HG03139 (cell line): Measurements from ENCODE around the gene CDCA7L.
"Not testable (repeated sequence)": the region's sequence is repeated elsewhere in the genome, so short reads cannot be mapped to it uniquely, and the experiment has no call there.

Experiments used
- ATAC-seq: cut with Tn5 transposase; IDR thresholded peaks from one replicate; pipeline ENCODE4 v1.9.1; 2021; ENCODE audit not compliant: unreplicated experiment

Gene CDCA7L

DNA sequence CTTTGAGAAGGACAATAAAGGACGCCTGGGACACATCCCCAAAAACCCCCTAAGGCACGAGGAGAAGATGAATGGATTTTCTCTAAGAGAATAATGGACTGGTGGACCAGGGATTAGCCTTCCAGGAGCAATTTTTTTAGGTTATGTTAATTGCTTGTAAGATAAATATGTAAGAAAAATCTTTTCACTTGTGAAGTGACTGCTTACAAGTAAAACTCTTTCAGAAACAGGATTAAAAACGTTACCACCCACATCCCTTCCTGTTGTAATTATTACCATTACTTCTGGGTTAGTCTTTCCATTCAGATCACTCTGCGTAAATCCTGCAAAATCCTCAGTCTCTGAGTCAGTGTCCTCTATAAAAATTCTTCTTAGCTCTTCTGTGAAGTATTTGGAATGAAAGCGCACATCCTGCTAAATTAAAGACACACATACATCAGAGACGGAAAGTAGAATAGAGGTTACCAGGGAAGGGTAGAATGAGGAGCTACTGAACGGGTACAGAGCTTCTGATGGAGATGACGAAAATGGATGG is 34.3 kb downstream of the CDCA7L start:
- no peak for ATAC-seq

DNA sequence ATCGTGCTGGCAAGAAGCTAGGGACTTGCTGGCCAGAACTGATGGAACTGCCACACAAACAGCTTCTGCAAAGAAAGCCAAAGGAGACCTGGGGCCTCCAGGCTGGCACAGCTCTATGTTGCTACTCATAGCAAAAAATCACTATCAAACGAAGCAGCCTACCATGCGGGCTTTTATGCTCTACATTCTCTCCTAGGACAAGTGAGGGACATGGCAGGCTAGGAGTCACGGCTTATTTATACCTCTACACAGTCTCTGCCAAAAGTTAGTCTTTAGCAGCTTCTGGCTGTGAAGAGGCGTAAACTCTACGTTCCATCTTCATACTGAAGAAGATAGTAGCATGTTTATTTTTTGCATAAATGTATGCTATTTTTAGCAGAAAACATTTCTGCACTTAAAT is 35.4 kb downstream of the CDCA7L start:
- no peak for ATAC-seq

DNA sequence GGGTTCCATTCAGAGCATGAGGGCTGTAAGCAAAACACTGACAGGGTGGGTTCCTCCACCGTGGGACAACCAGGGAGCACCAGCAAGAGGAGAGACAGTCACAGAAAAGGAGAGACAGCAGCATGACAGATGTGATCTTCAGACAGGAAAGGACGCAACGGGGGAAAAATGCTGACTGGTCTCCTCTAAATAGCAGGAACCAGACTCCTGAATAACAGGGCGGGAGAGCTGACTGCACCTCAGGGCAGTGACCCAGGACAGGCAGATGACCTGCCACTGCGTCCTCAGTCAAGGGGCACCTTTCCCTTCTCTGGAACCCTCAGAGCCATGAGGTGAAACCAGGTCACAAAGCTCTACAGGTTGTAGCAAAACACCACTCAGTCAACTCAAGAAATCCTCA is 37.0 kb downstream of the CDCA7L start:
- ATAC-seq = no peak

DNA sequence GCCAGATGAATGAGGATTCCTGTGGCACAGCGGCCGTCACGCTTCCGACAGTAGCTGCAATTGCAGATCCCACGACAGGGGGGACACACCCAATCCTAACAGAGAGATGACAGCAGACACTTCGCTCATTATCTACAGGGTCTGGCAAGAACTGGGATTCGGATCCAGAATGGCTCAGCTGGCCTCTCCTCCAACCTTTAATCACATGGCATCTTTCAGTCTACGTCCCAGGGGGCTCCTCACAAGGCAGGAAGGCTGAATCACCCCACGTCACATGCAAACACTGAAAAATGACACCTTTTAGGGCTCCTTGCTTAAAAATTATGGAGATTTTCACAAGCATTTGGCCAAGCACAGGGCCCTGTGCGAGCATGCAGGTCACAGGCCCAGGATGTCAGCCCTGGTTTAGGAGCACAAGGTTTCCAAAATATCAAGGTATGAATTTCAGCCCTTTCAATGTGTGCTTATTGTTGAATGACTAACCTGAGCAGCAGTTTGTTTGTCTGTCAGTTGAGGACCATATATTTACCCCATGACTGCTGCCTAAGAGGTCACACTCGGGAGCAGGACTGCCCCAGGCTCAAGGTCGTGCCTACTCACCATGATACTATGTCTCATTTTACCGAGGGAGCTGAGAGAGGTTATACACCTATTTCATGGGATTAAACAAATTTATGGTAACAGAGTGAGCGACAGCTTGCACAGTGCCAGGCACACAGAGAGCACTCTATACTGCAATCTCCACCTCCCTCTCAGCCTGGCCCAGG is 42.5 kb downstream of the CDCA7L start:
- ATAC-seq = no peak

DNA sequence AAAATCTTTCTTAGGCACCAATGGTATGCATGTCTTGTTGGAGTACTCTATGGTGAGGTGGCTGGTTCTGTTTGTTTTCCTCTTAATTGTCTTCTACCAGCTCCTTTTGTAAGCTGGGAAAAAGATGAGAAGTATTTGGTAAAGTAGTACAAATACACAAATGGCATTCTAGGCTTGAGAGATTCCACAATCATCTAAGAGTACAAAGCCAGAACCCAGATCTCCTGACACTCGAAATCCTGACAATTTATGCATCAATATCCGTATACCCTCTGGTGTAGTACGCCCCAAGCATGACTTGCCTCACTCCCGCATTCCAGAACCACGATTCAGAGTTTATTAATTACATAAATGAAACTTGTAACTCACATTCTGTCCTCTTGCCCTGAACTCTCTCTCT is 43.5 kb downstream of the CDCA7L start:
- no peak for ATAC-seq

DNA sequence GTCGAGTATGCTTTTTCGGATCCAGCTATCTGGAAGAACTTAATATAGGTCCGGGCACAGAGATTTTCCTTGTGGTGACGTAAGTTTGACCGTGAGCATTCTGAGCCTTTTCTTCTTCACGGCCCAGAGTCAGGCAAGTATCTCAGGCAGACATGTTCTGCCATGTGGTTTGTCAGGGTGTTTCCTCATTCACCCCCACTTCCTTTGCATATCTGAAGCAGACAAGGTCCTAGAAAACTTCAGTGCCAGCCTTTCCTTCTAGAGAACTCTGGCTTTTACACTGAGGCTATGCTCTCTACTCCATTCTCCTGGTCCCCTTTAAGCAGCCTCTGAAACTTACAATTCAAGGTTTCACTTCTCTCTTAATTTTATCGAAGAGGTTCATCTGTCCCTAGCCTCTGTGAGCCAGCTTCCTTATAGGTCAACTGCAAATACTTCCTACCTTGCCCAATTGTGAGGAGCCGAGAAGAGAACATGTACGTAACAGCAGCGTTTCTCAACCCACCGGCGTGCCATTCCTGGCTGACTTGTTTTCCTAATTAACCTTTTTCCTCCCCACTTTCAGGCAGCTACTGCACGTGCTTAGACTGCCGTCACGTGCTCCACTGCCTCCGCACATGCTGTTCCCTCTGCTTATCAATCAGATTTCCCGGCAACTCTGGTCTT is 47.3 kb downstream of the CDCA7L start:
- ATAC-seq = peak; percentile 95

DNA sequence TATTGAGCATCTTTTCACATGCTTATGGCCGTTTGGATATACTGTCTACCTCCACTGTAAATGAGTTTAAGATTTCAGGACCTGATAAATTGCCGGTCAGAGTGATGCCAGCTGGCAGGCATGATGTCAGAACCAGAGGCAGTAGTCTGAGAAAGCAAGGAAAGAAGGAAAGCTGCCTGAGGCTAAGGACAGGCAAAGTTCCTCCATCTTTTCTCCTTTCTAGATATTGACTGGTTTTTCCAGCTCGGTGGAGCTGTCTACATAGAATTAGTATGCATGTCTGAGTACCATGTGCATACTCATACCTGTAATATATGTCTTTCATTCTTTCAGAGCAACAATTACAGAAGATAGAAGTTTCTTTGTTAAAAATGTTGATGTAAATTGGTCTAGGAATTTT is 52.3 kb downstream of the CDCA7L start:
- no peak for ATAC-seq

DNA sequence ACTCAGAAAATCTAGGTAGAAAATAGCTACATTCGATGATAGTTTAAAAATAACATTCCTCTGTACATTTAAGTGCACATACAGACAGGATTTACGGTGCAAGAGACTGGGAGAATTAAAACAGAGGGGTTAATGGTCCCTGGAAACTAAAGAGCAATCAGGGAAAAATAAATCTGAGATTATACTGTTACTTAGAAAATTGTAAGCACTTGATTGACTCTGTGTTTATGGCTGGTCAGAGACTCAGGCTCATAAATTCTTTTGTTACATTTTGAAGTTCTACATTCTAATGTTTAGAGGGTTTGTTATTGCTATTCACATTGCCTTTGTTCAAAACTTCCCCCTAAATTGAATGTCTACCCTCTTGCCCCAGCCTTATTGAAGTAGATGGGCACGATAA is 54.4 kb downstream of the CDCA7L start:
- ATAC-seq = no peak

DNA sequence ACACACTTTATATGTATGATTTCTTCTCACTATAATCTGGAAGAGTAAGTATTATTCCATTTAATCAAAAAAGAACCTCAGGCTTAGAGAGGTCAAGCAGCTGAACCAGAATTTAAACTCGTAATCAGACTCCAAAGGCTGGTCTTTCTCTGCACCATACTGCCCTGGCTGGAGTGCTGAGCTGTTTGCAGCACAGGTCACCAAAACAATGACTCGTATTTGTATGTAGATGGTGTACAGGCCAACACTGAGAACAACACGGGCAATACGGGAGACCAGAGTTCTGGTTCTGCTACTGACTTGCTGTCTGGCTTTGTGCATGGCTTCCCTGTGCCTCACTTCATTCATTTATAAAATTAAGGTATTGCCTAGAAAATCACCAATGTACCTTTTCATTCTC is 57.9 kb downstream of the CDCA7L start:
- ATAC-seq = no peak

DNA sequence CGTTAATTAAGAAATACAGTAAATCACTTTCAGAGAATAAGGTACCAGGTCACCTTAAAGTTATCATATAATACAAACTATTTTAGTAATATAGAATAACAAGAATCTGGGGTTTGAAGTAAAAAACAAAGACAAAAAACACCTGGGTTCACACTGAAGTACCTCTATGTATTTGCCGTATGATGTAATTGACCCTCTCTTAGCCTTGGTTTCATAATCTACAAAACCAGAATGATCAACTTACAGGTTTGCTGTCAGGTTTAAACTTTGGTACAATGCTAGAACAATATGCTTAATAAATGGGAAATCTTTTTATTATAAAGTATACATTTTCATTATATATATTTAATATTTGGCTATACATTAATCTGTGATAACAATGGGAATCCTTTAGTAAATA is 58.3 kb downstream of the CDCA7L start:
- no peak for ATAC-seq

DNA sequence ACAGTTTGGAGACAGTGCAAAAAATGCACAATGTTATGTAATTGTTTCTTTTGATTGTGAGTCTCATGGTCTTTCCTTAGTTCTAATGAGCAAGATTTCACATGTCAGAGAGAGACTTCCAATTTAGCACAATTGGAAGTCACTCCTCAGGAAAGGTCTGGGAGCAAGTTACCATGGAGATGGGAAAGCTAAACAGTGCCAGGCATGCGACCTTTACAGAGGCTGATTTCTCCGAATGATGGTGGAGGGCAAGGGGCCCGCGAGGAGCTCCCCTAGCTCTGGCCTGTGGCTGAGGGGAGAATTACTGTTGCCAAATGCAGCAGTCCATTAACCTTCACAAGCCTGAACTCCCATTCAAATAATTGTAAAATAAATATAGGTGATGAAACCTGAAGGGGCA is 59.3 kb downstream of the CDCA7L start:
- ATAC-seq = no peak

DNA sequence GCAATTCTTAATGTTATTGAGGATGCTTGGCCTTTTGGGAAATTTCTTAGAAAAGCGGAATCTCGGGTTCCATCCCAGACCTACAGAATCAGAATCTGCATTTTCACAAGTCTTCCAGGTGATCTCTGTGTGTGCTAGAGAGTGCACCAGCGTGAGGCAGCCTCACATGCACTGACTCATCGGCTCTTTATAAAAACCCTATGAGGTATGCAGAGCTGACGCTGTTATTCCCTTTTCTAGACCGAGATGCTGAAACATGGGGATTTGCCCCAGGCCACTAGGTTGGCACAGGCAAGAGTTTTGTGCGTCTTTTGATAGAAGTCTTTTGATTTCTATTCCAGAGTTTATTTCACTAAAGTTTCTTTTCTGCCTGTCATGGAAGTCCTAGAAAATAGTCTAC is 61.2 kb downstream of the CDCA7L start:
- no peak for ATAC-seq

DNA sequence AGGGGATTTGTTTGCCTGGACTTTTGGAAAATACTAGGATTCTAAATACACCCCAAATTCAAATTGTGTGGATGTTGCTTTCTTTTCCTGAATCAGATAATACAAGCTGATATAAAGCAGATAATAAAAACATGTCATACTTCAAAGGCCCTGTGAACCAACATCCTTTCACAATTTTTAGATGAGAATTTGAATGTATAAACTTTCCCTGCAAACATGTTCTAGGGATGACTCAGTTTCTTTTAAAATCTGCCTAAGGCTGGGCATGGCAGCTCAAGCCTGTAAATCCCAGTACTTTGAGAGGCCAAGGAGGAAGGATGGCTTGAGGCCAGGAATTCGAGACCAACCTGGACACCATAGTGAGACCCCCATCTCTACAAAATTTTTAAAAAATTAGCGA is 62.2 kb downstream of the CDCA7L start:
- ATAC-seq = not testable (repeated sequence)

DNA sequence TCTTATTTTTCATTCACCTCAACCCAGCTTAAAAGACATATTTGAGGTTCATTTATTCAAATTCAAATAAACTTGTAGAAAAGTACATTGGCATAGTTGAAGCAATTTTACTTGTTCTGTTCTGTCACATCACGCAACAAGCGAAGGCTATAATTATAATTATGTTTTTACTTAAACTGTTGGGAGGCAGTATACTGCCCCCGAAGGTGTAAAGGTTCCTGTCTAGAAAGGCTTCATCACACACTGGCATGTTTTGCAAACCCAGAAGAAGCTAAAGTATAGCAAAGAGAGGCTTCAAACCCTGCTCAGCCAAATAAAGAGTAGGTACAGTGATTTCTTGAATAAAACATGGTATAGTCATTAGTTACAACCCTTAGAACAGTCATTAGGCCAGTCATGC is 62.6 kb downstream of the CDCA7L start:
- ATAC-seq = no peak

DNA sequence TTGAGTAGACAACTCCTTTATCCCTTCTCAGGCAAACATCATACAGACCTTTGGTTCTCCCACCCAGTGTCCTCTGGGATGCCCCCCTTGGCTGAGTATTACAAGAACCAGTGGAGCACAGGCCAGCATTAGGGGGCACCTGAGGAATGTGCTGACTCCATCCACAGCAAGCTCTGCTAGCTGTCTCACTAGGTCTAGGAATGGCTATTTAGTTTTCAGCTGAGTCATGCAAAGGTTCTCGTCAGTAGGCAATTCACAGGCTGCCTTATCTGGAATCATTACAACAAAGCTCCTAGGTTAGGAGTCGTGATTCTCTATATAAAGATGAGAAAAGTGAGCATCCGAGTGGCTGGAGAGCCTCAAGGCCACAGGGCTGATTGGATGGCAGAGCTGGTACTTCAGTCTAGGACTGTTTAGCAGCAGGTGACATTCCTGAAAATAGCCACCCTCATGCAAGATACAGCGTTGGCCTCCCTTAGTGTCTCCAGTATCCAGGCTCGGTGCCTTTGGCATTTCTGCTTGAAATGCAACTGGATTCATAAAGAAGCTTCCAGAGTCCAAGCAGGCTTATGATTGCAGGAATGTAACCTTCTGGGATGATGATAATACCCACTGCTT is 75.8 kb downstream of the CDCA7L start:
- no peak for ATAC-seq

DNA sequence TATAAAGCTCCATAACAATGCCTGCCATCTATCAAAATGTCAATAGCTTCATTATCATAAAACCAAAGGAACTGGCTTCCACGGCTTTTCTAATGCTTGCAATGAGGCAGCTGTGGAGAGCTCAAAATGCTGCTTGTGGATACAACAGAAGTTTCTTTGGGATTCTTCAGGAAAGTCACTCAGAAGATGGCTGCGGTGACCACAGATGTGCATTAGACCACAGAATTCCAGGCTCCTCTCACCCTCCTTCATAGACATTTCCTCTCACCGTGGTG is 77.2 kb downstream of the CDCA7L start:
- no peak for ATAC-seq

DNA sequence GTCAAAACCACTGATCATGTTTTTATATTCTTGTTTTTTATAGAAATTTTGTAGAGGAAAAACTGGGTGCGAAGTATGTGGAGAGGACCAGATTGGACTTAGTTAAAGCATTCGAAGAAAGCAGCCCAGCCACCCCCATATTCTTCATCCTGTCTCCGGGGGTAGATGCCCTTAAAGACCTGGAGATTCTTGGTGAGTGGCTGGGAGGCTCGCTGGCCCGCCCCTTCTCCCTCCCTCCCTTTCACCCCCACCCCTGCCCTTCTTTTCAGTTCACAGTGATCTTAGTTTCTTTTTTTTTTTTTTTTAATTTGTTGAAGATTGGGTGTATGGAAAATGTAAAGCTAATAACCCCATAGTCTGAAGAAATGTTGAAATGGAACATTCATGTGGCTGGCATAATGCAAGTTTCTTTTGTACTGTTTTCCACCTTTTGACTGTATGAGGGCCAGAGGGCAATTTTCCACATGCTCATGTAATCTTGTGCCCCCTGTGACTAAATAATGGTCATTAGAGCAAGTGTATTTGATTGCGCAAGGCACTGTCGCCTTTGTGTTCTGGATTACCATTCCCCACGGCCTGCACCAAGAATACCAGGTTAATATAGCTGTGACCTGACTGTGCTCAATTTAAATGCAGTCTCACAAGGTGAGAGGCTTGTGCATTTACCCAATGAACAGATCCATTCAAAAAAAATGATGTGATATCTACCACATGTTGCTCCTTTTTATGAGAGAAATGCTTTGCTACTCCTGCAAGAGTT is 77.7 kb downstream of the CDCA7L start:
- ATAC-seq = no peak

DNA sequence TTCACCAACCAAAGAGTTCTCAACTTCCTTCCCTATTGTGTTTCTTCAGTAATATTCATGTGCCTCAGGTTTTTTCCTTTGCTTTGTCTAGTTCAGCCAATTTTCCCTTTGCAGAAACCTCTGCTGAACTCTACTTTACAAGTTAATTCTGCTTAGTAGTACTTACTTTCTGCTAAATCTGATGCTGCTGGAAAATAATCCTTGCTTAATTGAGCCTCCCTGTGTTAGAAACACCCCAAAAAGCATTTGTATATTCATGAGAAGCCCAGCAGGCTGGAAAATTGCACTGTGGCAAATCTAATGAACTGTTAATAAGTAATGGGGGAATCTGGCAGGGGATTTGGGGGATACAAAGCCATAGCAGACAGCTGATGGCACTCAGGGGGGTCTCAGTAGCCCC is 78.5 kb downstream of the CDCA7L start:
- ATAC-seq = no peak

DNA sequence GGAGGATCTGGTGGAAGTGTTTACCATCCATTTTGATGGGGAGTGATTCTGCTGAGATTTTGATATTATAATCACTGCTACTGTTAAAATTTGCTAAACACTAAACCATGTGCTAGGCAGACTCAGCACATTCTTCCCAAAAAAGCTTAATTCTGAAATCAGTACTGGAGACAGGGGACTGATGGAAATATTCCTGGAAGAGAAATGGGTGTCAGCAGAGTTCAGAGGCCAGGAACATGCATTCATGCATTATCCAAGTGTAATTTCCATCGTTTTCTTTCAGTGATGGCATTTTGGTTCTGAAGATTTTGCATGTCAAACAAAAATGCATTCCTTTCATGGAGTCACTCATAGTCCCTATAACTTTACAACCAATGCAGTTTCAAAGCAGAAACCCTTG is 79.0 kb downstream of the CDCA7L start:
- no peak for ATAC-seq

DNA sequence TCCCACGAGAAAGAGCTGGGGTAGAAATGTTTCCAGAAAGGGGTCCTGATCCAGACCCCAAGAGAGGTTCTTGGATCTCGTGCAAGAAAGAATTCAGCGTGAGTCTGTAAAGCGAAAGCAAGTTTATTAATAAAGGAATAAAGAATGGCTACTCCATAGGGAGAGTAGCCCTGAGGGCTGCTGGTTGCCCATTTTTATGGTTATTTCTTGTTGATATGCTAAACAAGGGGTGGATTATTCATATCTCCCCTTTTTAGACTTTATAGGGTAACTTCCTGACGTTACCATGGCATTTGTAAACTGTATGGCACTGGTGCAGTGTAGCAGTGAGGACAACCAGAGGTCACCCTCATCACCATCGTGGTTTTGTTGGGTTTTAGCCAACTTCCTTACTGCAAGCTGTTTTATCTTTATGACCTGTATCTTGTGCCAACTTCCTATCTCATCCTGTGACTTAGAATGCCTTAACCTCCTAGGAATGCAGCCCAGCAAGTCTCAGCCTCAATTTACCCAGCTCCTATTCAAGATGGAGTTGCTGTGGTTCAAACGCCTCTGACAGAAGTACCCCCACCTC is 80.0 kb downstream of the CDCA7L start:
- not testable (repeated sequence) for ATAC-seq

DNA sequence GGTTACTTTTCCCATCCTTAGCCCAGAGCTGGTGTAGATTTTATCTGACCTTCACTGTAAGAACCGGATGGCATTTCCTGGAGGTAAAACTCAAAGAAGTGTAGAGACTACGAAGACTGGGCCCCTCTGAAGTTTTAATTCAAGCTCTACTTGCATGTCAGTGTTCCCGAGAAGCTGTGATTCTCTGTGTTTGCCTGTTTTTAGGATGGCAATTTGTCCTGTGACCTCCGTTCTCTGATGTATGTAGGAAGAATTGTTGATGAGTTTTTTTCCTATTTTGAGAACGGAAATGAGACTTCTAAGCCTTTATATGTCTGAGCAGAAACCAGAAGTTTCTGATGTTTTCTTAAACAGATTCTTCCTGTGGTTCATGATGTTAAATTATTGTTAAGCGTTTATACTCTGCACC is 94.1 kb downstream of the CDCA7L start:
- no peak for ATAC-seq
